Islet of Langerhans (tissue), 1 donor: ENCODE measurements around the gene UTRN.

Experiments used
- FAIRE-seq: peaks from one replicate; lab custom pipeline; 2011; peaks lifted over from hg19 to GRCh38; lab: Jason Lieb, UNC

Gene UTRN

GRCh38 chr6:144283646-144284477 lies 1.3 kb upstream of the UTRN start:
- FAIRE-seq = peak; percentile 45

- FAIRE-seq = peak; percentile 58
These were observed 705 bp upstream of the UTRN start for GRCh38 chr6:144284478-144284782.

- FAIRE-seq = no peak
These were observed 338 bp downstream of the UTRN start for GRCh38 chr6:144285548-144285797.

GRCh38 chr6:144285798-144286502 lies 815 bp downstream of the UTRN start:
- FAIRE-seq = no peak

GRCh38 chr6:144286503-144287393 lies 1.6 kb downstream of the UTRN start:
- no peak for FAIRE-seq

- no peak for FAIRE-seq
These were observed 3.9 kb downstream of the UTRN start for GRCh38 chr6:144289006-144289405.

GRCh38 chr6:144292372-144292771 lies 7.2 kb downstream of the UTRN start:
- FAIRE-seq = peak; percentile 27

- FAIRE-seq = peak; percentile 30
These were observed 8.9 kb downstream of the UTRN start for GRCh38 chr6:144294016-144294415.

- no peak for FAIRE-seq
These were observed 10.1 kb downstream of the UTRN start for GRCh38 chr6:144295211-144295610.

- FAIRE-seq = no peak
These were observed 11.0 kb downstream of the UTRN start for GRCh38 chr6:144295981-144296767.

- FAIRE-seq = peak; percentile 71
These were observed 11.8 kb downstream of the UTRN start for GRCh38 chr6:144296973-144297372.

GRCh38 chr6:144297511-144298100 lies 12.5 kb downstream of the UTRN start:
- FAIRE-seq = no peak

GRCh38 chr6:144298194-144298593 lies 13.1 kb downstream of the UTRN start:
- peak; percentile 93 for FAIRE-seq

- FAIRE-seq = no peak
These were observed 13.8 kb downstream of the UTRN start for GRCh38 chr6:144298916-144299315.

- no peak for FAIRE-seq
These were observed 17.7 kb downstream of the UTRN start for GRCh38 chr6:144302701-144303372.

- FAIRE-seq = no peak
These were observed 19.2 kb downstream of the UTRN start for GRCh38 chr6:144304223-144304848.

- FAIRE-seq = no peak
These were observed 20.4 kb downstream of the UTRN start for GRCh38 chr6:144305567-144305966.

GRCh38 chr6:144305985-144306384 lies 20.9 kb downstream of the UTRN start:
- FAIRE-seq = no peak

- FAIRE-seq = no peak
These were observed 22.7 kb downstream of the UTRN start for GRCh38 chr6:144307880-144308279.

GRCh38 chr6:144310765-144311164 lies 25.6 kb downstream of the UTRN start:
- no peak for FAIRE-seq

GRCh38 chr6:144311361-144311760 lies 26.2 kb downstream of the UTRN start:
- no peak for FAIRE-seq
